ENCODE measurements around the gene RADX.
A peak's percentile ranks its signal among the peaks of the same experiment; 100 is the strongest.
"Not testable (repeated sequence)": the region's sequence is repeated elsewhere in the genome, so short reads cannot be mapped to it uniquely, and the experiment has no call there.

The RADX gene, protein sequence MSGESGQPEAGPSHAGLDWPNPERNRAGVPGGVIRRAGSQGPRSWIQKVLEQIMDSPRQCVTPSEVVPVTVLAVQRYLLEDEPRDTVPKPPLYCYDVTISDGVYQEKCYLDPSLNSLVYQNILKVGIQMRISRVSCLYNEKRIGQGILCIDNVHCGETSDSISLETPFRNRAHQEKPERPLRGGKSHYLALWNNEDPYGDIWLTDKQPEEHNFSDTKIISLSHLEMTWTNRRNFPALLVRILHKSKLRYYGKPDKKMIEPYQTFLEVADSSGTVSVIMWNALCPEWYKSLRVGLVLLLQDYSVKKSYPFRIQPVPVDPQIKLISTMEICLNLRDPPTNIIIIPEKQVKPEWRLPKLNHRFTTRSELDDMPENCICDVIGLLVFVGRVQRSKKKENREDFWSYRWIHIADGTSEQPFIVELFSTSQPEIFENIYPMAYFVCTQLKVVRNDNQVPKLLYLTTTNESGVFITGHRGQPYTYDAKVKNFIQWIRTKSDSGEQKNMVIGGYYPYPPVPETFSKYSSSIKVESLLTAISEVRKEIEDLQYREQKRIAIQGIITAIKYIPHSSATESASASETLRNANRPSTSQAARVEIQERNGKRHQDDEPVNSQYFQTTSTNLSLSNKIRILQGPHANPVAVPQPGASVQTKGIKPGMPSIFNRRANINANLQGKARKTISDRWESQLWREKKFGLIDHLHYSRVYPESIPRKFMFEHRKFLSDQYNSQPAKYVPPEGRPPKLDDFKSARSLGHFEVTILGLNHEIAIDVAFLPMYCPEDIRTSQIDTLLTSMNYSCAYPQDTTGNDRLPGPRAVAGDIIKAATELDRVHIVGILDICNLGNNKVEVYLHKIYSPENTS

DNA sequence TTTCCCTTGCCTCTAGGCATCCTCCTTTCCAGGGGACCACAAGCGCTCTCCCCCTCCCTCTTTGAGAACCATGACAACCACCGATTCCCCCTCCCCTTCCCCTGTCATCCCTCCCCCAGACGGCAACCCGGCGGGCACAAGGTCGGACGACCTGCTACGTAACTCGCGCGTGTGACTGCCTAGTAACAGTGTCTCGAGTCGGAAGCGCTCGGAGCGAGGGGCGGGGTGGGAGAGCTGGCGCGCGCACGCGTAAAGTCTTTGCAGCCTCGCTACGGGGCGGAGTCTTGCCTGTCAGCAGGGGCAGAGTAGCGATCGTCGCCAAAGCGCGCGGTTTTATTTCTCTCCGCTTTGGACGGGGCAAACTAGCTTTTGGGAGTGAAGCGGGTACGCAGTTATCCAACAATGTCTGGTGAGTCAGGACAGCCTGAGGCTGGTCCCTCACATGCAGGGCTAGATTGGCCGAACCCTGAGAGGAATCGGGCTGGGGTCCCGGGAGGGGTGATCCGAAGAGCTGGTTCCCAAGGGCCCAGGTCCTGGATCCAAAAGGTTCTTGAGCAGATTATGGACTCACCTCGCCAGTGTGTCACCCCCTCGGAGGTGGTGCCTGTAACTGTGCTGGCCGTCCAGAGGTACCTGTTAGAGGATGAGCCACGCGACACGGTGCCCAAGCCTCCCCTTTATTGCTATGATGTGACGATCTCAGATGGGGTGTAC is at the start of gene RADX:
TSS of gene RADX (plus strand) at position 300 of the 714 bp plus-strand sequence. CDS start at position 403, 103 bp downstream.
- peak; percentile 77 to 81 for DNase-seq (ENCODE audit: low read depth in 2 of 2)

- no peak for DNase-seq (ENCODE audit: low read depth in 2 of 2)
Observed at GRCh38 chrX:106564986-106565385, 46.8 kb upstream of the RADX start.

DNA sequence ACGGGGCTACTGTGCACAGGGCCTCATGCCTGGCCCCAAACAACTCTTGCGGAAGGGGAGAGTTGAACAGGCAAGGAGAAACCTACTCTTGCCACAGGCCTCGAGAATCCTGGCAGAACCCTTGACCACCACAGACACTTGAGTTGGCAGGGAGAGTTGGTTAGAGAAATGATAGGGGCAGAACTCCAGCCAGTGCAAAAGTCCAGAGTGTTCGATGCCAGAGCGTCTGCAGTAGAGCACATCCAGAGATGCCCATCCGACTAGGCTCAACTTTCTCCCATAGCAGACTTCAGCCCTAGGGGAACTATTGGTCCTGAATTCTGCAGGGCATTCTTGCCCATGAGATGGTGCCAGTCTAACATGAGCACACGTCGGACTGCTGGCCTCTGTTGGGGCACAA is 45.4 kb upstream of the RADX start:
- DNase-seq (ENCODE audit: low read depth in 2 of 2) = no peak

GRCh38 chrX:106581856-106582255 is 29.9 kb upstream of the RADX start:
- no peak for DNase-seq (ENCODE audit: low read depth in 2 of 2)

- DNase-seq (ENCODE audit: low read depth in 2 of 2) = no peak
Observed at GRCh38 chrX:106585478-106585877, 26.3 kb upstream of the RADX start.

DNA sequence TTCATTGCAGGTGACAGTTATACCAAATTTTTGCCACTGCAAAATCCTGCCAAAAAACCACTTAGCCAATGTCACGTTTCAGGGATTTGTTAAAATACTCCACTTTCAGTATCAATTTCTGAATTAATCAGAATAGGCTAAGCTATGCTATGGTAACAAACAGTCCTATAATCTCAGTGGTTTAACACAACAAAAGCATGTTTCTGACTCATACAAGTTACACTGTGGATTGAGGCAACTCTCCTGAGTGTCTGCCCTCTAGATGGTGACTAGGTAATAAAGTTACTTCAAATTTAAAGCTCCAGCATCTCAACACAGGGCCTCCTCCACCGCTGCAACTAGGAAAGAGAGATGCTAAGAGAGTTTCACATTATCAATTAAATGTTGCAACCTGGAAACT is 23.0 kb upstream of the RADX start:
- no peak for DNase-seq (ENCODE audit: low read depth in 2 of 2)

DNA sequence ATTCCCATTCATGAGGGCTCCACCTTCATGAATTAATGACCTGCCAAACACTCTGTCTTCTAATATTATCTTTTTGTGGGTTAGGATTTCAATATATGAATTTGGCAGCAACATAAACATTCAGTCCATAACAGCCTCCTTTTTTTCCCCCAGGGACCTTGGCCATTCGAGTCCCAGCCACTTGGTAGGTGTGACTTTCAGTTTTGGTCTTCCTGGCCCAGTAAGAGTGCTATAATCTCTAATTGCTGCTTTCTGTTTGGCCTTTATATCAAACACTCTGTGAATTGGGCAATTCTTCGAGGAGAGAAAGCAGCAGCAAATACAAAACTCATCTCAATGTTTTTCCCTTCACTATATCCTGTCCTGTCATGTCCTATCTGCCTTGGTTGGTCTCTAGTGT is 12.4 kb upstream of the RADX start:
- no peak for DNase-seq (ENCODE audit: low read depth in 2 of 2)

DNA sequence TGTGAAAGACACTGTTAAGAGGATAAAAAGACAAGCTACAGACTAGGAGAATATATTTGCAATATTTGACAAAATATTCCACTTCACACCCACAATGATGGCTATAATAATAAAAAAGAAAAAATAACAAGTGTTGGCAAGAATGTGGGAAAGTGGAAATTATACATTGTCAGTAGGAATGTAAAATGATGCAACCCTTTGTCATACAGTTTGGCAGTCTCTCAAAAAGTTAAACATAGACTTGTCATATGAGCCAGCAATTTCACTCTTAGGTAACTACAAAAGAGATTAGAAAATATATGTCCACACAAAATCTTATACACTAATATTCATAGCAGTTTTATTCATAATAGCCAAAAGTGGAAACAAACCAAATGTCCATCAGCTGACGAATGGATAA is 5.2 kb upstream of the RADX start:
- no peak for DNase-seq (ENCODE audit: low read depth in 2 of 2)

GRCh38 chrX:106608016-106608415 is 3.8 kb upstream of the RADX start:
- no peak for DNase-seq (ENCODE audit: low read depth in 2 of 2)

GRCh38 chrX:106611317-106611678 is 480 bp upstream of the RADX start:
- DNase-seq (ENCODE audit: low read depth in 2 of 2) = no peak

GRCh38 chrX:106612393-106612763 is 600 bp downstream of the RADX start:
- no peak for DNase-seq (ENCODE audit: low read depth in 2 of 2)

GRCh38 chrX:106613277-106613676 is 1.5 kb downstream of the RADX start:
- no peak for DNase-seq (ENCODE audit: low read depth in 2 of 2)

DNA sequence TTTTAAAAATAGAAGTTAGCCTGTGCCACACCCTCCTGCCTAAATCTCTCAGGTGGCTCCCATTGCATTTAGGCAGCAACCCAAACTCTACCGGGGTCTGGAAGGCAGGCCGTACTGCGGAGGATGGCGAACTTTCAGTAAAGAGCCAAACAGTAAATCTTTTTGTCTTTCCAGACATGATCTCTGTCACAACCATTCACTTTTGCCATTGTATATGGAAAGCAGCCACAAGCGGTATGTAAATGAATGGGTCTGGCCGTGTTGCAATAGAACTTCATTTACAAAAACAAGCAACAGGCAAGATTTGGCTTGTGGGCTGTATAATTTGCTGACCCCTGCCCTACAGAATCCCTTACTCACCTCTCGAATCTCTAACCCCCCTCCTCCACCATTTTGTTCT is 3.3 kb downstream of the RADX start:
- no peak for DNase-seq (ENCODE audit: low read depth in 2 of 2)

DNA sequence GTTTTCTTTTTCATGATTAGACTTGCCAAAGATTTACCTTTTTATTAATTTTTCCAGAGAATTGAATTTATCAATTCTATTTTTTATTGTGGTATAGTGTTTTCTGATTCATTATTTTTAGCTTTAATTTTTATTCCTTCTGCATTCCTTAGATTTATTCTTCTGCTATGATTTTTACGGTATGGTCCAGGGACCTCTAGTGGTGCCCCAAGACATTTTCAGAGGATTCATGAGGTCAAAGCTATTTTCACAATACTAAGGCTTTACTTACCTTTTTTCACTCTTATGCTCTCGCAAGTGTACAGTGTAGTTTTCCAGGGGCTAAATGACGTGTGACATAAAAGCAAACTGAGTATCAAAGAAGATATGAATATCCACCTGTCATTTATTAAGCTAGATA is 8.0 kb downstream of the RADX start:
- DNase-seq (ENCODE audit: low read depth in 2 of 2) = no peak

DNA sequence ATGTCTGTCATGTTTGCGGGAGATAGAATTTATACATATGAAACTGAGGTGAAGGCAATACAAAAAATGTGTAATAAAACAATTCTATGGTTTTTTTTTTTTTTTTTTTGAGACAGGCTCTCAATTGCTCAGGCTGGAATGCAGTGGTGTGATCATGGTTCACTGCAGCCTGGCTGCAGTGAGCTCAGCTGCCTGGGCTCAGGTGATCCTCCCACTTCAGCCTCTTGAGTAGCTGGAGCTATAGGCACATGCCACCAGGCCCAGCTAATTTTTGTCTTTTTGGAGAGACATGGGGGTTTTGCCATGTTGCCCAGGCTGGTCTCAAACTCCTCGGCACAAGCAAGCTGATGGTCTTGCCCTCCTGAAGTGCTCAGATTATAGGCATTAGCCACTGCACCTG is 10.1 kb downstream of the RADX start:
- no peak for DNase-seq (ENCODE audit: low read depth in 2 of 2)

GRCh38 chrX:106626789-106627188 is 15.0 kb downstream of the RADX start:
- DNase-seq (ENCODE audit: low read depth in 2 of 2) = no peak

DNA sequence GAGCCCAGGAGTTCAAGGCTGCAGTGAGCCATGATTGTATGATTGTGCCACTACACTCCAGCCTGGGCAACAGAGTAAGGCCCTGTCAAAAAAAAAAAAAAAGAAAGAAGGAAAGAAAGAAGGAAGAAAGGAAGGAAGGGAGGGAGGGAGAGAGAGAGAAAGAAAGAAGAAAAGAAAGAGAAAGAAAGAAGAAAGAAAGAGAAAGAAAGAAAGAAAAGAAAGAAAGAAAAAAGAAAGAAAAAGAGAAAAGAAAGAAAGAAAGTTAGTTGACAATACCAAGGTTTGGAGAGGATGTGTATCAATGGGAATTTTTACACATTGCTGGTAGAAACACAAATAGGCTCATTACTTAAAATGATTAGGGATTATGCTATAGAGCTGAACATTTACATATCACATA is 19.8 kb downstream of the RADX start:
- DNase-seq (ENCODE audit: low read depth in 2 of 2) = no peak

- no peak for DNase-seq (ENCODE audit: low read depth in 2 of 2)
Observed at GRCh38 chrX:106649523-106650428, 38.0 kb downstream of the RADX start.

GRCh38 chrX:106653625-106654024 is 41.8 kb downstream of the RADX start:
- not testable (repeated sequence) for DNase-seq (ENCODE audit: low read depth in 2 of 2)

DNA sequence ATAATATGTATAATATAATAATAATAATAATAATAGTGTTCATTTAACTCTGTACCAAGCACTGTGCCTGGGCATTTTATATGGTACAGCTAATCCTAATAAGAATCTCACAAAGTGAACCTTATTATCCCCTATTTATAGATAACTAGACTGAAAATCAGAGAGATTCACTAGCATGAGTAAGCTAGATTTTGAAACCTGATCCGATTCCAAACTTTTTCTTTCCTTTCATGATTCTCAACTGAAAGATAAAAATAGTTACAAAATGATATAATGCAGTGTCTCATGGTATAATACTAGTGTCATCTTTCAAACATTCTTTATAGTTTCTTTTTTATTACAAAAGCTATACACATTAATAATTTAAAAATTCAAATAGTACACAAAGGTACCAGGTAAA is 58.9 kb downstream of the RADX start:
- DNase-seq (ENCODE audit: low read depth in 2 of 2) = no peak

DNA sequence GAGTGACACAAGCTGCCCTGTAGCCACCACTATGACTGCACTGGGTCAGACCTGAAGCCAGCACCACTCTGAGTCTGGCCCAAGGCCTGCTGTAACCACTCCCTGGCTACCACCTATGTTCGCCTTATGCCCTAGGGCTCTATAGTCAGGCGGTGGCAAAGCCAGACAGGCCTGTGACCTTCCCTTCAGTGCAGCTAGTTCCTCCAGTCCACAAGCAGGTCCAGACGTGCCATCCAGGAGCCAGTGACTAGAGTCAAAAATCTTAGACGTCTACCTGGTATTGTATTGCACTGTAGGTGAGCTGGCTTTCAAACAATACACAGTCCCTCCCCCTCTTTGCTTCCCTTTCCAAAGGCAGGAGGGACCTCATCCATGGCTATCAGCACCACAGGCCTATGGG is 60.7 kb downstream of the RADX start:
- no peak for DNase-seq (ENCODE audit: low read depth in 2 of 2)

Measured in stimulated activated CD8-positive, alpha-beta memory T cell treated with anti-CD3 and anti-CD28 coated beads, Interleukin-7, amount 100 ng/mL, for 4 hours (primary cell).